Measurements from ENCODE around the gene SEMA3F. TPM values are rescaled to one million over a fixed set of nuclear protein-coding genes. Genes with fewer than 3 reads are reported as not detected.
A peak's percentile ranks its signal among the peaks of the same experiment; 100 is the strongest.

SEMA3F gene
- total and polyA plus RNA-seq, 9 donors, result 1.9 to 31.5 (median 7.2) TPM

DNA sequence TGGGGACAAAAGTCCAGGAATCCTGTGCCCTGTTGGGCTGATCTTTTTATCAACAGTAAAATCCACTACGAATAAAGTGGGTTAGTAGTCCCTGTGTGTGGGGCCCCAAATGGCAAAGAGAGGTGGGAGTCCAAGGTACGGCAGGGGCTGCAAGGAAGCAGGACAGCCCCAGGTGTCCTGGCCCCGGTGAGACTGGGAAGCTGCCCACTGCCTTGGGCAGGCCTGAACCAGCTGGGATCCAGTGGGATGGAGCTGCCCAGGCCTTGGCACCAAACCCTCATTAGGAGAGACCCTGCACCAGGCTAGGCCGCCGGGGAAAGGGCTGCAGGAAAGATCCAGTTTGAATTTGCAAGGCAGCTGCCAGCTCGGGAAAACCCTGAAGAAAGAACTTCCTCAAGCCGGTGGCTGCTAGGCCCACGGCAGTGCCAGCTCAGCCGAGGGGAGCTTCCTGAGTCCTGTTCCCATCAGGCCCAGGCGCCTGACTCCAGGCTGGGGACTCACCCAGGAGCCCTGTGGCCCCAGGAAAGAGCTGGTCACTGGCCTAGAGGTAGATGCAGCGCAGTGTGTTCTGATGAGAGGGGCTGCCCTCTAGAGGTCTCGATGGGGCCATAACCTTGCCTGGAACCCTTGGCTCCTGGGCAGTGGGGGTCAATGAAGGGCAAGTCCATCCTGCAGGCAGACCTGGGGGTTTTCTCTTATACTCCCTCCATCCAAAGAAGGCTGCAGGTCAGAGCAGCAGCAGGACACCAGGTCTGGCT lies 66.5 kb downstream of the SEMA3F start:
- Histone ChIP-seq H3K9me3 (no peaks in the 10 kb centered on the region), H3K36me3 (no peaks in the 10 kb centered on the region), H3K4me1 (ENCODE audit: insufficient read depth) (no peaks in the 10 kb centered on the region), H3K27me3 (no peaks in the 10 kb centered on the region), H3K27ac (no peak overlapping the region), H3K4me3 (no peak overlapping the region)
- WGBS, 3 donors, result 66 to 76% (median 74%) methylated on average over 12 of the region's 12 CpGs
- TF ChIP-seq EP300 (IDR thresholded peaks at IDR 0.05) (no peak), POLR2A (IDR thresholded peaks at IDR 0.05) (no peak)
- TF ChIP-seq, protein P1, sequence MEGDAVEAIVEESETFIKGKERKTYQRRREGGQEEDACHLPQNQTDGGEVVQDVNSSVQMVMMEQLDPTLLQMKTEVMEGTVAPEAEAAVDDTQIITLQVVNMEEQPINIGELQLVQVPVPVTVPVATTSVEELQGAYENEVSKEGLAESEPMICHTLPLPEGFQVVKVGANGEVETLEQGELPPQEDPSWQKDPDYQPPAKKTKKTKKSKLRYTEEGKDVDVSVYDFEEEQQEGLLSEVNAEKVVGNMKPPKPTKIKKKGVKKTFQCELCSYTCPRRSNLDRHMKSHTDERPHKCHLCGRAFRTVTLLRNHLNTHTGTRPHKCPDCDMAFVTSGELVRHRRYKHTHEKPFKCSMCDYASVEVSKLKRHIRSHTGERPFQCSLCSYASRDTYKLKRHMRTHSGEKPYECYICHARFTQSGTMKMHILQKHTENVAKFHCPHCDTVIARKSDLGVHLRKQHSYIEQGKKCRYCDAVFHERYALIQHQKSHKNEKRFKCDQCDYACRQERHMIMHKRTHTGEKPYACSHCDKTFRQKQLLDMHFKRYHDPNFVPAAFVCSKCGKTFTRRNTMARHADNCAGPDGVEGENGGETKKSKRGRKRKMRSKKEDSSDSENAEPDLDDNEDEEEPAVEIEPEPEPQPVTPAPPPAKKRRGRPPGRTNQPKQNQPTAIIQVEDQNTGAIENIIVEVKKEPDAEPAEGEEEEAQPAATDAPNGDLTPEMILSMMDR (IDR thresholded peaks at IDR 0.05), result no peak
- DNase-seq, result no peak
- intact Hi-C loops (cut with DNase I), result no loop called here

DNA sequence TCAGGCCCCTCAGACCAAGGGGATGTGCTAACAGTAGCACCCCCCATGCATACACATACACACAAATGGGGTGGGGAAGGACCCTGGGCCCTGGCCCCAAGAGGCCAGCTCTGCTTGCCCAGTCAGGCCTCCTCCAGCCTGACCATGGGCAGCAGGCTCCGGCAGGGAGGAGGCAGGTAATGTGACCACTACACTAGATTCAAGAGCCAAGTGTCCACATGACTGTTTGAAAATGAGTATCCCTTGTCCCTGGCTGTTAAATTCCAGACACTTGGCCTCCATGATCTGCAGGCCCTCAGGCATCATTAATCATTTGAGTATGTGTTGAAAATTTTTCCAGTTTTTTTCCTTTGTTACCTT lies 67.0 kb downstream of the SEMA3F start:
- no peak for DNase-seq
- 58 to 64% (median 64%) methylated on average over 1 of the region's 1 CpG for WGBS, 3 donors
- no peaks in the 10 kb centered on the region for H3K27me3 ChIP-seq
- H3K4me3 ChIP-seq, result no peak overlapping the region
- intact Hi-C loops (cut with DNase I), result no loop called here
- H3K4me1 ChIP-seq (ENCODE audit: insufficient read depth), result peaks cover 2% of the 10 kb centered on the region
- no peaks in the 10 kb centered on the region for H3K9me3 ChIP-seq
- TF ChIP-seq, protein P1 (IDR thresholded peaks at IDR 0.05), result no peak
- TF ChIP-seq EP300 (IDR thresholded peaks at IDR 0.05) (no peak), POLR2A (IDR thresholded peaks at IDR 0.05) (no peak)
- no peaks in the 10 kb centered on the region for H3K36me3 ChIP-seq
- no peak overlapping the region for H3K27ac ChIP-seq

DNA sequence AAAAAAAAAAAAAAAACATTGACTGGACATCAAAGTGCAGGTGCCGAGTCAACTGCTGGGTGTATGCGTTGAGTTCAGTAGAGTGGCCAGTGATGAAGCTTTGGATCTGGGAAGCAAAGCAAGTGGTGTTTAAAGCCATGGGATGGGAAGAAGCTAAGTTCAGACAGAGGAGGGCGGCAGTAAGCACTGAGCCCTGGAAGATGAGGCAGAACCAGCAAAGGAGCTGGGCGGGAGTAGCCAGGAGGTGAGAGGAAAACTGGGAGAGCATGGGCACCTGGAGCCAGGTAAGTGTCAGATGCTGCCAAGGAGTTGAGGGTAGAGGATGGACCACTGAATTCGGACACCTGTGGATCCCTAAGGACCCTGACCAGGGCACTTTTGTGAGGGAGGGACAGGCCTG lies 69.5 kb downstream of the SEMA3F start:
- no peak for TF ChIP-seq EP300 (IDR thresholded peaks at IDR 0.05)
- TF ChIP-seq, protein P1 (IDR thresholded peaks at IDR 0.05), result no peak
- TF ChIP-seq POLR2A (IDR thresholded peaks at IDR 0.05), result no peak
- no peak overlapping the region for H3K27ac ChIP-seq
- H3K27me3 ChIP-seq, result no peaks in the 10 kb centered on the region
- intact Hi-C loops (cut with DNase I), result loop anchor here in 3 of 4 donors (1.0 to 5.0 kb wide), 3 partner anchors 28 to 48 kb away; no protein-coding TSS in a partner anchor
- H3K4me1 ChIP-seq (ENCODE audit: insufficient read depth), result peaks cover 8% of the 10 kb centered on the region
- H3K4me3 ChIP-seq, result no peak overlapping the region
- DNase-seq, result no peak
- 63 to 70% (median 68%) methylated on average over 5 of the region's 5 CpGs for WGBS, 3 donors
- H3K9me3 ChIP-seq, result no peaks in the 10 kb centered on the region
- H3K36me3 ChIP-seq, result no peaks in the 10 kb centered on the region

DNA sequence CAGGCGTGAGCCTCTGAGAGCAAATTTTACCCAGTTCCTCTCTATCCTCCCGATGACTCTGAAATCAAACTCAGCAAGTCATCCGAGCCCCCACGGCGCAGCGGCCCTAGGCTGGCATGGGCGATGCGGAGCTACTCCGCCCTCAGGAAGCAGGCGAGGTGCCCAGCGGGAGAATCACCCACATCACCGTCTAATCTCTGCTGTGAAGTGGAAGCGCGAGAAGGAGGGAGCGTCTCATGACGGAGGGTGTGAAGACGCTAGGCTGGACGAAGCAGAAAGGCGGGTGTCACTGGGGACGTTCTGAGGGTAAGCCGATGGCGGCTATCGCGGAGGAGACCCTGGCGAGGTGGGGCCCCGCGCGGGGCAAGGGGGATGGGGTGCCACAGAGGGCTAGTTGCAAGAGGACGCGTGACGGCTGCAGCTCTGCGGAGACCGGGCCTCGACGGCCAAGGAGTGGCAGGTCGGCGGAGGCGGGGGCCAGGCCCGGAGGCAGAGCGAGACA lies 71.8 kb downstream of the SEMA3F start:
- Histone ChIP-seq H3K9me3 (no peaks in the 10 kb centered on the region), H3K4me1 (ENCODE audit: insufficient read depth) (peaks cover 8% of the 10 kb centered on the region), H3K4me3 (peak overlapping the region; percentile 70), H3K36me3 (no peaks in the 10 kb centered on the region), H3K27me3 (no peaks in the 10 kb centered on the region), H3K27ac (peak overlapping the region in 1 of 2 donors; percentile 18)
- TF ChIP-seq POLR2A (IDR thresholded peaks at IDR 0.05) (no peak), EP300 (IDR thresholded peaks at IDR 0.05) (no peak)
- TF ChIP-seq, protein P1 (IDR thresholded peaks at IDR 0.05), result no peak
- DNase-seq, result peak in 1 of 5 donors; percentile 60
- 0 to 2% (median 0%) methylated on average over 28 to 40 of the region's 40 CpGs for WGBS, 3 donors
- intact Hi-C loops (cut with DNase I), result loop anchor here (1.0 to 5.0 kb wide), 5 partner anchors 19 to 46 kb away; no protein-coding TSS in a partner anchor

Data from ovary (tissue), 9 donors.